ENCODE measurements around the gene CACNA1A. TPM values are rescaled to one million over a fixed set of nuclear protein-coding genes. Genes with fewer than 3 reads are reported as not detected.

The CACNA1A gene
- total RNA-seq, 1 donor, result 42.8 TPM

DNA sequence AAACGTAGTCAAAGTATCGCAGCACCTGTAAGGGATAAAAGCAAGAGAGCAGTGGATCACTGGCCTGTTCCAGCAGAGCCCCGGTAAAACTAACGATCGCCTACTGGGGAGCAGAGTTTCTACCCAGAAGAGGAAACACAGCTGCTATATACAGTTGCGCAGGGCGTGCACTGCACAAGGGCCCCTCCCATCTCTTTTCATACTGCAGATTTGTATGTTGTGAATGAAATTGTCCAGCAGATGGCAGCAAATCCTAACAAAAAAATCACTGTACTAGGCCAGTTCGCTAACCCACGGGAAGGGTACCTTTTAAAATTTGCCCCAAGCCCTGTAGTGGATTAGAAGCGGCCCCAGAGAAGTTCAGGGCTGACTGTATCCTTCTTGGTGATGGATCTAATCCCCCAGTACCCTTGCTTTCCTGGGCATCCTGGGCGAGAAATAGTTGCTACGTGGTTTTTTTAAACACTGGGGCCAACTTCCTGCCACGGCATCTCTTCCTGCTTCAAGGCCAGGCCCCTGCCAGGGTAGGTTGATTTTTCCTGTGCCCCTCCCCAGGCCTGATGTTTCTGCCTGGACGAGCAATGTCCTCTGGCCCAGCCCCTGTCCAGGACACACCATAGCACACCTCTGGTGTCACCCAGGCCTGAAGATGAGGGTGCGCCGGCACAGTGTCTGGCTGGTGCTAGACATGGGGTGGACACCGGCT is 229.0 kb downstream of the CACNA1A start:
- H3K4me3 ChIP-seq (ENCODE audit: low read depth, low read length), result no peak overlapping the region
- DNase-seq (ENCODE audit: low read depth), result peak; percentile 86
- TF ChIP-seq, protein P1, sequence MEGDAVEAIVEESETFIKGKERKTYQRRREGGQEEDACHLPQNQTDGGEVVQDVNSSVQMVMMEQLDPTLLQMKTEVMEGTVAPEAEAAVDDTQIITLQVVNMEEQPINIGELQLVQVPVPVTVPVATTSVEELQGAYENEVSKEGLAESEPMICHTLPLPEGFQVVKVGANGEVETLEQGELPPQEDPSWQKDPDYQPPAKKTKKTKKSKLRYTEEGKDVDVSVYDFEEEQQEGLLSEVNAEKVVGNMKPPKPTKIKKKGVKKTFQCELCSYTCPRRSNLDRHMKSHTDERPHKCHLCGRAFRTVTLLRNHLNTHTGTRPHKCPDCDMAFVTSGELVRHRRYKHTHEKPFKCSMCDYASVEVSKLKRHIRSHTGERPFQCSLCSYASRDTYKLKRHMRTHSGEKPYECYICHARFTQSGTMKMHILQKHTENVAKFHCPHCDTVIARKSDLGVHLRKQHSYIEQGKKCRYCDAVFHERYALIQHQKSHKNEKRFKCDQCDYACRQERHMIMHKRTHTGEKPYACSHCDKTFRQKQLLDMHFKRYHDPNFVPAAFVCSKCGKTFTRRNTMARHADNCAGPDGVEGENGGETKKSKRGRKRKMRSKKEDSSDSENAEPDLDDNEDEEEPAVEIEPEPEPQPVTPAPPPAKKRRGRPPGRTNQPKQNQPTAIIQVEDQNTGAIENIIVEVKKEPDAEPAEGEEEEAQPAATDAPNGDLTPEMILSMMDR (IDR thresholded peaks at IDR 0.05; ENCODE audit: insufficient read depth, low read length), result peak; percentile 36

DNA sequence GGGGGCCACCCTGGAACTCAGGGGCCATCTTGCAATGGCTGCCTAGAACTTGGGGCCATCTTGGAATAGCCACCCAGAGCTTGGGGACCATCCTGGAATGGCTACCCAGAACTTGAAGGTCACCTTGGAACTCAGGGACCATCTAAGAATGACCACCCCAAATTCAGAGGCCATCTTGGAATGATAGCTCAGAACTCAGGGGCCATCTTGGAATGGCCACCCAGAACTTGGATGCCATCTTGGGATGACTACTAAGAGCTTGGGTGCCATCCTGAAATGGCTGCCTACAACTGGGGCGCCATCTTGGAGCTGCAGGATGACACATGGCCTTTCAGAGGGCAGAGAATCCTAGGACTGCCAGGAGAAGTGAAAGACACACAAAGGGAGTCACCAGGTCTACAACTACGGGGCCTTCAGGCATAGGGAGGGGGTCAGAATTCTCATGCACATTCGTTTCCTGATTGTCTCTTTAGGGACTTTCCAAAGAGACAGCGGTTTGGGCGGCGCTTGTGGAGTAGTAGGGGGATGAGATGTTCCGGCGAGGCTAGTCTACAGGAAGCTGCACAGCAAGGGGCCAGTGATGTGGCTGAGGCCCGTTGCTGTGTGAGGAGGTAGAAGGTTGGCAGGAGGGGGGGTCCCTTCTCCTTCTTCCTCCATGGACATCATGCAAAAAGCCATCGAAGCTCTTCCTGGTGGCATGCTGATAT is 231.1 kb downstream of the CACNA1A start:
- no peak for DNase-seq (ENCODE audit: low read depth)
- TF ChIP-seq, protein P1 (IDR thresholded peaks at IDR 0.05; ENCODE audit: insufficient read depth, low read length), result no peak

DNA sequence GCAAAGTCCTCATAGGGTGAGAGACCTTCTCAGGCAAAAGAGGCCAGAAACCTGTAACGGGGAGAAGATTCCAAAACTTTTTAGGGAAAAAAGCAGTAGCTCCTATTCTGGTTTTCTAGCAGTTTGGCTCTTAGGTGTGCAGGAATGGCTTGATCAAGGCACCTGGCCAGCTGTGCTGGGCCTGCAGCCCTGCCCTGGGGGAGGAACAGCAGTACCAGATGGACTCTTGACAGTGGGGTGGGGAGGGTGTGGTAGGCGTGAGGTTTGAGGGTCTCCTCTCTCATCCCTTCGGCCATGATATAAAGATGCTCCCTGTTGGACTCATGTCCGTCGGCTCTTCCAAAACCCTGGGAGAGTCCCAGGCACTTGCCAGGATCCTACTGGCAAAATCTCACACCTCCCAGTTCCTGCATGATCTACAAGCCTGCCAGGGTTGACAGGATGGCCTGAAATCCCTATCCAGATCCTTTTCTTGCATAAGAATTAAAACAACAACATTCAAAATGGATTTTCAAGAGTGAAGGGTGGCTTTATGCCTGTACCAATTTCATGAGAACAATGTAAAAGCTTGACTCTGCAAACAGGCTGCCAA is 235.7 kb downstream of the CACNA1A start:
- no peak overlapping the region for H3K4me3 ChIP-seq (ENCODE audit: low read depth, low read length)
- TF ChIP-seq, protein P1 (IDR thresholded peaks at IDR 0.05; ENCODE audit: insufficient read depth, low read length), result no peak
- DNase-seq (ENCODE audit: low read depth), result peak; percentile 20

More for the DNA sequence above, 231.1 kb downstream of the CACNA1A start:
- H3K4me3 ChIP-seq (ENCODE audit: low read depth, low read length), result no peak overlapping the region

DNA sequence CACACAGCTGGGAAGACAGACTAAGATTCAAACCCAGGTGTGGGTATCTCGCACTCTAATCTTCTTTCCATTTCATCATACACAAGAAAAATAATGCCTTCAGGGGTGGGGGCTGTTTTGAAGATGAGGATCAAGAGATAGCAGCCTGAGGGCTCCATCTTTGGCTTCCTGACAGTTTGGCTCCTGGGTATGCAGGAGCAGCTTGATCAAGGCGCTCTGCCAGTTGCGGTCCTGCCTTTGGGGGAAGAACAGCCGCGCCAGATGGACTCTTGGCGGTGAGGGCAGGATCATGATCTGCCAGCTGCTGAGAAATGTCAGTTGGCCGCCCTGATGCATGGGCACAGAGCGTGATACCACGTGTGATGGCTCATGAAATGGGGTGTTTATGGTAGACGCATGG is 236.9 kb downstream of the CACNA1A start:
- H3K4me3 ChIP-seq (ENCODE audit: low read depth, low read length), result no peak overlapping the region
- DNase-seq (ENCODE audit: low read depth), result no peak
- TF ChIP-seq, protein P1 (IDR thresholded peaks at IDR 0.05; ENCODE audit: insufficient read depth, low read length), result no peak

DNA sequence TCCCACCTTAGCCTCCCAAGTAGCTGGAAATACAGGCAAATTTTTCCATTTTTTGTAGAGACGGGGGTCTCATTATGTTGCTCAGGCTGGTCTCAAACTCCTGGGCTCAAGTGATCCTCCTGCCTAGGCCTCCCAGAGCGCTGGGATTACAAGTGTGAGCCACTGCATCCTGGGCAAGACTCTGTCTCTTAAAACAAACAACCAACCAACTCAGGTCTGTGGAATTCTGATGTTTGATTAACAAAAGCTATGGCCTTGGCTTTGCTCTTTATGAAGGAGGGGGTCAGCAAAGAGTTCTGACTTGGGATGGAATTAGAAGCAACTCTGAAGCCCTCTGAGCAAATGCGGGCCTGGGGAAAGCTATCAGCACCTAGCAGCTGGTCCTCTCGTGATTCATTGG is 238.4 kb downstream of the CACNA1A start:
- no peak for DNase-seq (ENCODE audit: low read depth)
- H3K4me3 ChIP-seq (ENCODE audit: low read depth, low read length), result no peak overlapping the region
- TF ChIP-seq, protein P1 (IDR thresholded peaks at IDR 0.05; ENCODE audit: insufficient read depth, low read length), result no peak

DNA sequence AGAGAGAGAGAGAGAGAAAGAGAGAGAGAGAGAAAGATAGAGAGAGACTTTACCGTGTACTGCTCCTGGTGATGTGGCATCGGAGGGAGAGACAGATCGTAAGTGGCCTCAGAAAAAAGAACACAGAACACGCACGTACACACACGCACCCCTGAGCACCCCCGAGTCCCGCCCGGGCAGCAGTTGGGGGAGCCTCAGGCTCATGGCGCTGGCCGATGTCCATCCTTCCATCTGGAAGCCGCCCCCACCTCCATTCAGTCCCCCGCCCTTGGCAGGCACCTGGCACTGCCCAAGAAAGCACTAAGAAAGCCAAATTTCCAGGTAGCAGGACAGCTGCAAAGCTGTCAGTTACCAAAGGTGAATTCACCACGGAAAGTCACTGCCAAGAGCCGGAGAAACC is 239.1 kb downstream of the CACNA1A start:
- no peak for DNase-seq (ENCODE audit: low read depth)
- TF ChIP-seq, protein P1 (IDR thresholded peaks at IDR 0.05; ENCODE audit: insufficient read depth, low read length), result no peak
- no peak overlapping the region for H3K4me3 ChIP-seq (ENCODE audit: low read depth, low read length)

All from fibroblast of the aortic adventitia (primary cell).